Activated naive CD8-positive, alpha-beta T cell treated with anti-CD3 and anti-CD28 coated beads, Interleukin-2, amount 50 U/mL, for 24 hours (primary cell): ENCODE measurements around the gene HBG1.
A peak's percentile ranks its signal among the peaks of the same experiment; 100 is the strongest.

Source experiments
- ATAC-seq: fragments of 150-1000 bp; cut with Tn5 transposase; one replicate; pipeline ENCODE4 v1.10.0; 2021
- DNase-seq: peaks from one replicate; pipeline ENCODE4 v3.0.0; 2021
- H3K27ac Mint-ChIP-seq: one replicate; pipeline ENCODE4 v1.8.0; 2021; ENCODE audit warnings: mild to moderate bottlenecking, mixed read lengths
- H3K27me3 Mint-ChIP-seq: one replicate; pipeline ENCODE4 v1.8.0; 2021; ENCODE audit warnings: mixed read lengths
- H3K36me3 Mint-ChIP-seq: one replicate; pipeline ENCODE4 v1.8.0; 2021; ENCODE audit warnings: low read depth, mixed read lengths
- H3K4me1 Mint-ChIP-seq: one replicate; pipeline ENCODE4 v1.8.0; 2021; ENCODE audit warnings: mixed read lengths
- H3K4me3 Mint-ChIP-seq: one replicate; pipeline ENCODE4 v1.8.0; 2021; ENCODE audit warnings: mild to moderate bottlenecking, moderate library complexity, mixed read lengths
- H3K9me3 Mint-ChIP-seq: one replicate; pipeline ENCODE4 v1.8.0; 2021; ENCODE audit warnings: mixed read lengths

Gene HBG1

DNA sequence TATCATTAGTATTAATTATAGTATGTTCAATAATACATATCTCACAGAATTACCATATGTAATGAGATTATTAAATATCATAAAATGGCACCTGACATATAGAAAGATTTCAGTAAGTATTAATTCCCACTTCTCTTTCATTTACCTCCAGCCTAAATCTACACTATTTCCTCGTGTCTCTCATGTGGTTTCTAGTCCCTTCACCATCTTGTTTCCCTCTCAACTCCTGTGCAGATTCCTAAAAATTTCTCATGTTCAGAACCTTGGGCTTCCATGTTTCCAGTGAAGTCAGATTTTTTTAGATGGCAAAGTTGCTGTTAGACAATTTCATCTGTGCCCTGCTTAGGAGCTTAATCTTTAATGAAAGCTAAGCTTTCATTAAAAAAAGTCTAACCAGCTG lies 34.2 kb upstream of the HBG1 start:
- no peak overlapping the region for H3K27ac Mint-ChIP-seq
- no peak for DNase-seq
- no peaks in the 10 kb centered on the region for H3K4me1 Mint-ChIP-seq
- H3K9me3 Mint-ChIP-seq: no peaks in the 10 kb centered on the region
- no peaks in the 10 kb centered on the region for H3K36me3 Mint-ChIP-seq
- no peak for ATAC-seq
- H3K27me3 Mint-ChIP-seq: peaks cover 2% of the 10 kb centered on the region
- H3K4me3 Mint-ChIP-seq: no peak overlapping the region

DNA sequence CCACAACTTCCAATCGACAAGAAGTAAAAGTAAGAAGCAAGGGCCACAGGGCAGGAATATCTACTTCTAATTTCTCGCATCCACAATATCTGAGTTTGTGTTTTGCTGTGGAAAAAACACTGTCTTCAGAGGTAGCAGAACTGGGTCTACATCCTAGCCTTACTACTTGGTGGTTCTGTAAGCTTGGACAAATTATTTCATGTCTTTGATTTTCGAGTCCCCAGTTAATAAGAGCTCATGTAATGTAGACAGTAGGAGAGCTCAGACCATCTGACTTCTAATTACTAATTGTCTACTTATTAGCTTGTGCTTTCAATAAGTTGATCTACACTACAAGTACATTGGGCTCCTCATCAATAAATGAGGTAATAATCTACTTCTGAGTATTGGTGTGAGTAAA lies 33.4 kb upstream of the HBG1 start:
- Mint-ChIP-seq H3K27ac (no peak overlapping the region), H3K4me1 (no peaks in the 10 kb centered on the region), H3K36me3 (no peaks in the 10 kb centered on the region), H3K27me3 (peaks cover 2% of the 10 kb centered on the region), H3K9me3 (no peaks in the 10 kb centered on the region), H3K4me3 (no peak overlapping the region)
- DNase-seq: no peak
- no peak for ATAC-seq

DNA sequence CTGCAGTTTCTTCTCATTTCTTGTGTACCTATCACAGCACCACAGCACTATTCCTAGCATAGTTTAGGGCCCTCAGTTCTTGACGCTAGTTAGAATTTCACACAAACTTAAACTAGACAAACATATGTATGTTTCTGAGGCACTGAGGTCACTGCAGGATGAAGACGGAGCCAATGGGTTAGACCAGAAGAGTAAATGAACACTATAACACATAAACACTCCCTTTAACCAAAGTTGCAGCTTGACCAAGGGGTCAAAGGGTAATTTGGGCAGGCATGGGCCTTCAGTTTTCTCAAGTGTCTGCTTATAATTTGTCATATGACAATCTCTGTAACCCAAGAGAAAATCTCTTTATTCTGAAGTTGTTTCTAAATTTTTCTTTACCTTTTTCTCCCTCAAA lies 33.0 kb upstream of the HBG1 start:
- Mint-ChIP-seq H3K36me3 (no peaks in the 10 kb centered on the region), H3K27ac (no peak overlapping the region), H3K9me3 (no peaks in the 10 kb centered on the region), H3K4me3 (no peak overlapping the region), H3K4me1 (no peaks in the 10 kb centered on the region), H3K27me3 (peaks cover 2% of the 10 kb centered on the region)
- DNase-seq (no peak), ATAC-seq (no peak)

DNA sequence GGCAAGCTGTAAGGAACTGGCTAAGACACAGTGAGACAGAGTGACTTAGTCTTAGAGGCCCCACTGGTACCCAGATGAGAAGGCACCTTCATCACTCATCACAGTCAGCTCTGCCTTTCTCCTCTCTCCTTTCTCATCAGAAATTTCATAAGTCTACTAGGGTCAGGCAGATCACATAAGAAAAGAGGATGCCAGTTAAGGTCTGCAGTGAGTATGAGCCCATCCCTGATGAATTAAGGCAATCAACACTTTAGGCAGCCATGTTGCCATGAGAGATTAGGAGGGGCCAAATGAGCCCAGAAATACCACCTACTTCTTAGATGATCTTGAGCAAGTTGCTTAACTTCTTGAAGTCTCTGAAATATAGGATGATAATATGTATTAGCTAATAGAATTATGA lies 31.9 kb upstream of the HBG1 start:
- DNase-seq: no peak
- Mint-ChIP-seq H3K27me3 (peaks cover 2% of the 10 kb centered on the region), H3K27ac (no peak overlapping the region), H3K36me3 (no peaks in the 10 kb centered on the region), H3K9me3 (no peaks in the 10 kb centered on the region), H3K4me1 (no peaks in the 10 kb centered on the region), H3K4me3 (no peak overlapping the region)
- ATAC-seq: no peak

DNA sequence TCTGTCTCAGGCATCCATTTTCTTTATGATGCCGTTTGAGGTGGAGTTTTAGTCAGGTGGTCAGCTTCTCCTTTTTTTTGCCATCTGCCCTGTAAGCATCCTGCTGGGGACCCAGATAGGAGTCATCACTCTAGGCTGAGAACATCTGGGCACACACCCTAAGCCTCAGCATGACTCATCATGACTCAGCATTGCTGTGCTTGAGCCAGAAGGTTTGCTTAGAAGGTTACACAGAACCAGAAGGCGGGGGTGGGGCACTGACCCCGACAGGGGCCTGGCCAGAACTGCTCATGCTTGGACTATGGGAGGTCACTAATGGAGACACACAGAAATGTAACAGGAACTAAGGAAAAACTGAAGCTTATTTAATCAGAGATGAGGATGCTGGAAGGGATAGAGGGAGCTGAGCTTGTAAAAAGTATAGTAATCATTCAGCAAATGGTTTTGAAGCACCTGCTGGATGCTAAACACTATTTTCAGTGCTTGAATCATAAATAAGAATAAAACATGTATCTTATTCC lies 31.0 kb upstream of the HBG1 start:
- ATAC-seq (no peak), DNase-seq (peak; percentile 8)
- Mint-ChIP-seq H3K9me3 (no peaks in the 10 kb centered on the region), H3K4me3 (no peak overlapping the region), H3K36me3 (no peaks in the 10 kb centered on the region), H3K27ac (no peak overlapping the region), H3K4me1 (no peaks in the 10 kb centered on the region), H3K27me3 (peaks cover 2% of the 10 kb centered on the region)

DNA sequence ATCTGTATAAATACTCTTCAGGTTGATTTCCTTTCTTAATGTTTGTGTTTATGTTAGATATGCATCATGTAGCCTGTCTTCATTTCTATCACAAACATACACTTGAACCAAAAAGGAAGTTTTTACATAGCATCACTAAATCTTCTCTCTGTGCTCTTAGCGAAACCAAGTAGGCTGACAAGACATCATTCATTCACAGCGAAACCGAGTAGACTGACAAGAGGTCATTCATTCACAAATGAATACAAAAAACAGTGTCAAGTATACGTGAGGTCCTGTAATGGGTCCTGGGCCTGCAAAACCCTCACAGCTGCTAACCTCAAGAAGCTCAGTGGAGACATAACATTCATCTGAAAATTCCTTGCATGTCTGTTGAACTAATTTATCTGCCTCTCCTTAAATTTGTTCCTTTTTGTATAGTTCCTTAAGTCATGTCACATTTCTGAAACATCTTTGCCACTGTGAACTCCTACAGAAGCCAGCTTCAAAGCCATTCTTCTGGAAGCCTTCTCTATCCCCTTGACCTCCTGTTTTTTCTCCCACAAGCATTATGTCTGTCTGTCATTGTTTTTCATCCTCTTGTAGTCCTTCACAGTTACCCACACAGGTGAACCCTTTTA lies 29.9 kb upstream of the HBG1 start:
- H3K4me1 Mint-ChIP-seq: no peaks in the 10 kb centered on the region
- H3K4me3 Mint-ChIP-seq: no peak overlapping the region
- H3K27me3 Mint-ChIP-seq: peaks cover 2% of the 10 kb centered on the region
- H3K36me3 Mint-ChIP-seq: no peaks in the 10 kb centered on the region
- ATAC-seq: no peak
- no peak for DNase-seq
- no peak overlapping the region for H3K27ac Mint-ChIP-seq
- no peaks in the 10 kb centered on the region for H3K9me3 Mint-ChIP-seq

DNA sequence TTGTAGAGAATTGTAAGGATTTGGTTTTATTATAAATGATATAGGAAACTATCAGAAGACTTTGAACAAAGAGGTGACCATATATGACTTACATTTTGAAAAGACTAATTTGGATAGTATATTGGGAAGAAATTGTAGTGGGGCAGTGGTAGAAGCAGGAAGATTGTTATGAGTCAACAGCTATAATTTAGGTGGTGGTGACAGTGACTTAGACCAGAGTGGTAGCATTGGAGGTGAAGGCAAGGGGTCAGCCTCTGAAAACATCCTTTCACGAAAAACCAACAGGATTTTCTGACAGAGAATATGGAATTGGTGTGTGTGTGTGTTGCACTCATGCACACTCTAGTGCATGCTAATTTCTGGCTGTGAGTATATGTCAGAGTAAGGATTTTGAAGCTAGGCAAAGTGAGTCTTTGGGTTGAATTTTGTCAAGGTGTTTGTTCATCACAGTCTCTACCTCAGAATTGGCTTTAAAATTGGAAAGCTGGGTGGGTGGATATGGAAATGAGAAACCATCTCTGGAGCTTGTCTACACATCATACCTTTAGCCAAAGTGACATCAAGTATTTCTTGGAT lies 28.2 kb upstream of the HBG1 start:
- Mint-ChIP-seq H3K4me1 (no peaks in the 10 kb centered on the region), H3K4me3 (no peak overlapping the region), H3K36me3 (no peaks in the 10 kb centered on the region), H3K27me3 (peaks cover 2% of the 10 kb centered on the region), H3K27ac (no peak overlapping the region), H3K9me3 (no peaks in the 10 kb centered on the region)
- DNase-seq (no peak), ATAC-seq (no peak)

DNA sequence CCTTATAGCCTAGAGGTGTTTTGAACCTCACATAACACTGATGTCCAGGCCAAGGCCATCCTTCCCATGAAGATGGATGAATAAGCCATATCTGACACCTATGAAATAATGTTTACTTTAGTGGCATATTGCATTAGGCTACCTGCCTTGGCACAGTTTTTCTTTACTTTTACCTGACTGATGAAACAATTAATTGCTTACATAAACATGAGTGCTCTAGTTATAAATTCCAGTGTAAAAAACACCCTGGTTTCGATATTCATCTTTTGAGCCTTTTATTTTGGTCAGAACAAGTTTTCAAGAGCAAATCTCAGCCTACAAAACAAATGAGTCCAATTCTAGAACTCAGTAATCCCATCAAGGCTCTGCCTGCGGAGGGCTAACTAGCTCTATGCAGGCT lies 27.0 kb upstream of the HBG1 start:
- DNase-seq (no peak), ATAC-seq (no peak)
- H3K36me3 Mint-ChIP-seq: no peaks in the 10 kb centered on the region
- no peaks in the 10 kb centered on the region for H3K4me1 Mint-ChIP-seq
- H3K4me3 Mint-ChIP-seq: no peak overlapping the region
- peaks cover 2% of the 10 kb centered on the region for H3K27me3 Mint-ChIP-seq
- no peak overlapping the region for H3K27ac Mint-ChIP-seq
- H3K9me3 Mint-ChIP-seq: no peaks in the 10 kb centered on the region

DNA sequence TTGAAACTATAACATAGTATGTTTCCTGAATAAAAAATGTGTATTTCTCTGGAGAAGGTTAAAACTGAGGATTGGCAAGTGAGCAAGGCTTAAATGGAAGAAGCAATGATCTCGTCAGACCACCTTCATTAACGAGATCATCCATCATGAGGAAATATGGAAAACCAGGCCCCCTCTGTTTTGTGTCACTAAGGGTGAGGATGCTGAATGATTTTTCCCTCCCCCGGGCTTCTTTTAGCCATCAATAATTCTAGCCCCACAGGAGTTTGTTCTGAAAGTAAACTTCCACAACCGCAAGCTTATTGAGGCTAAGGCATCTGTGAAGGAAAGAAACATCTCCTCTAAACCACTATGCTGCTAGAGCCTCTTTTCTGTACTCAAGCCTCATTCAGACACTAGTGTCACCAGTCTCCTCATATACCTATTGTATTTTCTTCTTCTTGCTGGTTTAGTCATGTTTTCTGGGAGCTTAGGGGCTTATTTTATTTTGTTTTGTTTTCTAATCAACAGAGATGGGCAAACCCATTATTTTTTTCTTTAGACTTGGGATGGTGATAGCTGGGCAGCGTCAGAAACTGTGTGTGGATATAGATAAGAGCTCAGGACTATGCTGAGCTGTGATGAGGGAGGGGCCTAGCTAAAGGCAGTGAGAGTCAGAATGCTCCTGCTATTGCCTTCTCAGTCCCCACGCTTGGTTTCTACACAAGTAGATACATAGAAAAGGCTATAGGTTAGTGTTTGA lies 25.9 kb upstream of the HBG1 start:
- no peak overlapping the region for H3K4me3 Mint-ChIP-seq
- H3K9me3 Mint-ChIP-seq: no peaks in the 10 kb centered on the region
- DNase-seq: no peak
- no peak for ATAC-seq
- H3K4me1 Mint-ChIP-seq: no peaks in the 10 kb centered on the region
- no peak overlapping the region for H3K27ac Mint-ChIP-seq
- no peaks in the 10 kb centered on the region for H3K36me3 Mint-ChIP-seq
- peaks cover 2% of the 10 kb centered on the region for H3K27me3 Mint-ChIP-seq

DNA sequence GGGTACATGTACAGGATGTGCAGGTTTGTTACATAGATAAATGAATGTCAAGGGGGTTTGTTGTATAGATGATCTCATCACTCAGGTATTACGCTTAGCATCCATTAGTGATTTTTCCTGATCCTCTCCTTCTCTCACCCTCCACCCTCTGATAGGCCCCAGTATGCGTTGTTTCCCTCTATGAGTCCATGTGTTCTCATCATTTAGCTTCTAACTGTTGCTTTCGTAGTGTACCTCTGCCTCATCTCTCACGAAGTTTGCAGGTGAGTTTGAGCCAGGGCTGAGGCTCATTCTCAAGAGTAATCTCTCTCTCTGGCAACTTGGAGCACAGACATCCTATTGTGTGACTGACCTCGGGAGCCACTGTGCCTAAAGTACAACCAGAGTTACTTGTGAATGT lies 24.7 kb upstream of the HBG1 start:
- DNase-seq (no peak), ATAC-seq (no peak)
- Mint-ChIP-seq H3K27ac (no peak overlapping the region), H3K9me3 (no peaks in the 10 kb centered on the region), H3K27me3 (no peaks in the 10 kb centered on the region), H3K4me1 (no peaks in the 10 kb centered on the region), H3K36me3 (no peaks in the 10 kb centered on the region), H3K4me3 (no peak overlapping the region)

DNA sequence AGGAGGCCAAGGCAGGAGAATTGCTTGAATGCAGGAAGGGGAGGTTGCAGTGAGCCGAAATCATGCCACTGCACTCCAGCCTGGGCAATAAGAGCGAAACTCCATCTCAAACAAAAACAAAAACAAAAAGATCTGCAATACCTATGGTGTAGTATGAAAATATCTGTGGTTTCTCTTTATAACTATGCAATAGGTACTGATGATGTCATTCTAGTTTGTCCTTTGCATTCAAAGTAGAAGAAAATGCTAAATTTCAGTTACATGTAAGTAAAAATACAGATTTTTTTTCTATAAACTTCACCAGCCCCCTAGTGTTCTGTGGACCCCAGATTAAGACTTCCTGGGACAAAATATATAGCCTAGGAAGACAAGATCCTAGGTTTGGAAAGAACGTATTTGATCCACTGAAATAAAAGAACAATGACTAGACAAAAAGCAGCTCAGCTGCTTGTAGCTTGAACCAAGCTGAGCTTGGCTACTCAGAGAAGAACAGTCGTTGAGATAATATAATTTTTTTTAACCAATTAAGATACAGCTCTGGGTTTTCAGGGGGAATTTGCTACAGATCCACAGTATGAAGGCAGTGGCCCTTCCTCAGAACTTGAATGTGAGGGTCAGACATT lies 22.8 kb upstream of the HBG1 start:
- no peak for DNase-seq
- no peaks in the 10 kb centered on the region for H3K36me3 Mint-ChIP-seq
- H3K4me1 Mint-ChIP-seq: no peaks in the 10 kb centered on the region
- H3K4me3 Mint-ChIP-seq: no peak overlapping the region
- H3K9me3 Mint-ChIP-seq: no peaks in the 10 kb centered on the region
- ATAC-seq: no peak
- no peak overlapping the region for H3K27ac Mint-ChIP-seq
- H3K27me3 Mint-ChIP-seq: no peaks in the 10 kb centered on the region

DNA sequence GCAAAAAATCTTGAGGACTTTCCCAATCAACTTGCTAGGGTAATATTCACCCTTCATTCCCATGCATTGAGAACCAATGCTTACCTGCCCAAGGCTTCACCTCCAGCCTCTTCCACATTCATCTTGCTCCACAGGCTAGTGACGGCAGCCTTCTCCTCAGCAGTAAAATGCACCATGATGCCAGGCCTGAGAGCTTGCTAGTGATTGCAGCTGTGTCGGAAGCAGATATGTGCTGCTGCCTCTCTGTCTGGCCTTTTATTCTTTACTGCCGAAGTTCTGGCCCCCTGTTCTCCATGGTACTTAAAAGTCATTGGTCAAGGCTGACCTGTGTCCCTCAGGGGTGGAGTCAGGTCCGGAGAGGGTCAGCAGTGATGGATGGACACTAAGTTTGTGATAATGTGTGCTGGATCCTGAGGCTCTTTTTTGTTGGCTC lies 20.1 kb upstream of the HBG1 start, which contains the start of gene HBE1:
Gene HBE1, minus strand, starts transcription at position 231 of the 433 bp plus-strand sequence. Its CDS starts 55 bp downstream, at position 176.
- no peak within 1 kb of the TSS for H3K4me3 Mint-ChIP-seq
- DNase-seq (no peak), ATAC-seq (no peak)
- no peaks in the 10 kb centered on the region for H3K9me3 Mint-ChIP-seq
- H3K27me3 Mint-ChIP-seq: no peaks in the 10 kb centered on the region
- no peak within 1 kb of the TSS for H3K27ac Mint-ChIP-seq
- H3K36me3 Mint-ChIP-seq: no peaks in the 10 kb centered on the region
- H3K4me1 Mint-ChIP-seq: no peaks in the 10 kb centered on the region

DNA sequence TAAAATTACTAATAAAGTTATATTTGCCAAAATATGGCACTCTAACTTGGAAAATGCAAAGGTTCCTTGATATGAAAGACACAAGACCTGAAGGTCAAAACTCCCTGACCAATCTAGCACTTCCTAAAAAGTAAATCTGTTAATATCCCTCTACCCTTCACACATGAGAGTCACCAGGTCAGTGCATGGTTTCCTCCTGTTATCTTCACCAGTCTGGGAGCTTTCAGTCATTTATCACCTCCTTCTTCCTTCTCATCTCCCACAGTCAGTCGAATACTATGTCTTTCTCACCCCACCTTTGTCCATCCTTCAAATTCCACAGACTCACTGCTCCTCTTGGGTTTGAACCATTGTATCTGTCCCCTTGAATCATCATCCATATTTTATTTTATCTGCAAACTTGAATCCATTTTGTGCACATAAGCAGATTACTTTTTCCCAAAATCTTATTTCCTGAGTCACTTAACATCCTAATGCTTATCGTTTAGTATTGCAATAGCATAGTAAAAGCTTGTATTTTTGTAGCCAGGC lies 17.4 kb upstream of the HBG1 start:
- Mint-ChIP-seq H3K9me3 (no peaks in the 10 kb centered on the region), H3K4me1 (no peaks in the 10 kb centered on the region), H3K36me3 (no peaks in the 10 kb centered on the region), H3K27ac (no peak overlapping the region), H3K4me3 (no peak overlapping the region), H3K27me3 (no peaks in the 10 kb centered on the region)
- ATAC-seq (no peak), DNase-seq (no peak)

DNA sequence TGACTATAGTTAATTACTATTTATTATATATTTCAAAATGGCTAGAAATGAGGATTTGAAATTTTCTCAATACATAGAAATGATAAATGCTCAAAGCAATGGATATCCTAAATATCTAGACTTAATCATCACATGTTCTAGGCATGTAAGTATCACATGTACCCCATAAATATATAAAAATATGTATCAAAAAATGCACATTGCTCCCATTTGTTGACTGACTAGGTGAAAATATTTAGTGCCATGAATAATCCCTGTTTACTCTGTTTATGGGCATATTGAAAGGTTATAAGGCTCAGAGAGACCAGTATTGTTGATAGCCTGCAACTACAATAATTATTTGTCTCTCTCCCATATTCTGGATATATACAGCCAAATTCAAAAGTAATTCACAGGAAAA lies 17.0 kb upstream of the HBG1 start:
- no peak for DNase-seq
- no peak for ATAC-seq
- Mint-ChIP-seq H3K27me3 (no peaks in the 10 kb centered on the region), H3K4me3 (no peak overlapping the region), H3K9me3 (no peaks in the 10 kb centered on the region), H3K4me1 (no peaks in the 10 kb centered on the region), H3K36me3 (no peaks in the 10 kb centered on the region), H3K27ac (no peak overlapping the region)

DNA sequence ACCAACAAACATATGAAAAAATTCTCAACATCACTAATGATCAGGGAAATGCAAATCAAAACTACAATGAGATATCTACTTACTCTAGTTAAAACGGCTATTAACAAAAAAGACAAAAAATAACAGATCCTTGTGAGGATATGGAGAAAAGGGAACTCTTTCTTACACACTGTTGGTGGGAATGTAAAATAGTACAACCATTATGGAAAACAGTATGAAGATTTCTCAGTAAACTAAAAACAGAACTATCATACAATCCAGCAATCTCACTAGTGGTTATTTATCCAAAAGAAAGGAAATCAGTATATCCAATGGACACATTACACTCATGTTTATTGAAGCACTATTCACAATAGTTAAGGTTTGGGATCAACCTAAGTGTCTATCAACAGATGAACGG lies 16.2 kb upstream of the HBG1 start:
- Mint-ChIP-seq H3K27ac (no peak overlapping the region), H3K36me3 (no peaks in the 10 kb centered on the region), H3K4me1 (no peaks in the 10 kb centered on the region), H3K27me3 (no peaks in the 10 kb centered on the region), H3K4me3 (no peak overlapping the region), H3K9me3 (no peaks in the 10 kb centered on the region)
- ATAC-seq: no peak
- DNase-seq: no peak
